ENCODE measurements around the gene DNAH1.

DNA sequence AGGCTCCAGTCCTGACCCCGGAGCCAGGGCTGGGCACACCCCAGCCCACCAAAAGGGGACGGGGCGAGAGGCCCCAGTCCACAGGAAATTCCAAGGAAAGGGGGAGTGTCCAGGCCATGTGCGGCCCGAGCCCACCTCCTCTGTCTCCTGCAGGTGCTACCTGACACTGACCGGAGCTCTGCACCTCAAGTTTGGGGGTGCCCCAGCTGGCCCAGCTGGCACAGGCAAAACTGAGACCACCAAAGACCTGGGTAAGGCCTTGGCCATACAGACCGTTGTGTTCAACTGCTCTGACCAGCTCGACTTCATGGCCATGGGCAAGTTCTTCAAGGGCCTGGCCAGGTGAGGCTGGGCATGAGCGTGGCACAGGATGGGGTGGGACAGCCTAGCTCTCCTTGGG lies 44.9 kb downstream of the DNAH1 start:
- TF ChIP-seq, protein P1, sequence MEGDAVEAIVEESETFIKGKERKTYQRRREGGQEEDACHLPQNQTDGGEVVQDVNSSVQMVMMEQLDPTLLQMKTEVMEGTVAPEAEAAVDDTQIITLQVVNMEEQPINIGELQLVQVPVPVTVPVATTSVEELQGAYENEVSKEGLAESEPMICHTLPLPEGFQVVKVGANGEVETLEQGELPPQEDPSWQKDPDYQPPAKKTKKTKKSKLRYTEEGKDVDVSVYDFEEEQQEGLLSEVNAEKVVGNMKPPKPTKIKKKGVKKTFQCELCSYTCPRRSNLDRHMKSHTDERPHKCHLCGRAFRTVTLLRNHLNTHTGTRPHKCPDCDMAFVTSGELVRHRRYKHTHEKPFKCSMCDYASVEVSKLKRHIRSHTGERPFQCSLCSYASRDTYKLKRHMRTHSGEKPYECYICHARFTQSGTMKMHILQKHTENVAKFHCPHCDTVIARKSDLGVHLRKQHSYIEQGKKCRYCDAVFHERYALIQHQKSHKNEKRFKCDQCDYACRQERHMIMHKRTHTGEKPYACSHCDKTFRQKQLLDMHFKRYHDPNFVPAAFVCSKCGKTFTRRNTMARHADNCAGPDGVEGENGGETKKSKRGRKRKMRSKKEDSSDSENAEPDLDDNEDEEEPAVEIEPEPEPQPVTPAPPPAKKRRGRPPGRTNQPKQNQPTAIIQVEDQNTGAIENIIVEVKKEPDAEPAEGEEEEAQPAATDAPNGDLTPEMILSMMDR (IDR thresholded peaks at IDR 0.05 in 4 of 5, conservative IDR thresholded peaks at IDR 0.05 in 1 of 5), result no peak
- no peak for TF ChIP-seq POLR2A (IDR thresholded peaks at IDR 0.05)
